Ascending aorta (tissue), 2 donors: Measurements from ENCODE around the gene GOLPH3. TPM values are rescaled to one million over a fixed set of nuclear protein-coding genes. Genes with fewer than 3 reads are reported as not detected.

ENCODE experiments used
- DNase-seq, 2 donors: peaks; one replicate each; pipeline ENCODE4 v3.0.0-alpha.2; 2019; ENCODE audit warnings: low spot score in 2 of 2
- H3K27ac ChIP-seq, 2 donors: fragments of 200-600 bp; sonication (generic); one replicate each; pipeline ENCODE4 v1.5.1; 2016 to 2017; ENCODE audit warnings: mild to moderate bottlenecking in 1 of 2
- H3K27me3 ChIP-seq: fragments of 200-600 bp; sonication (generic); one replicate; pipeline ENCODE4 v1.5.1; 2017
- H3K36me3 ChIP-seq, 2 donors: fragments of 200-600 bp; sonication (generic); one replicate each; pipeline ENCODE4 v1.5.1; 2016
- H3K4me1 ChIP-seq, 2 donors: fragments of 200-600 bp; sonication (generic); one replicate each; pipeline ENCODE4 v1.5.1; 2016 to 2017; ENCODE audit warnings: mild to moderate bottlenecking in 1 of 2
- H3K4me3 ChIP-seq, 2 donors: fragments of 200-600 bp; sonication (generic); one replicate each; pipeline ENCODE4 v1.5.1; 2016 to 2017; ENCODE audit warnings: mild to moderate bottlenecking in 1 of 2
- H3K9me3 ChIP-seq, 2 donors: fragments of 200-600 bp; sonication (generic); one replicate each; pipeline ENCODE4 v1.5.1; 2016
- intact Hi-C: fragments of 100-400 bp; cut with DNase I; formaldehyde crosslinking; loops from one replicate; pipeline ENCODE4 v1.15.1; 2023
- total RNA-seq: library from RNA; depleted of rRNA; stranded (reverse); fragments of >200 nt; gene quantifications from one replicate; pipeline ENCODE4 v1.1.0, GENCODE V29; 2016
- TF ChIP-seq, protein P1 (sequence below), 3 experiments: fragments of 200-600 bp in 2 of 3; fragments of 450-650 bp in 1 of 3; sonication (generic) in 2 of 3; IDR thresholded peaks; one replicate each; pipeline ENCODE4 v1.5.1; 2016 to 2019; ENCODE audit warnings: antibody characterized with exemption in 3 of 3, mild to moderate bottlenecking in 1 of 3, moderate library complexity in 1 of 3

GOLPH3 gene
- total RNA-seq, 1 donor from 2014 or later: 171 TPM

DNA sequence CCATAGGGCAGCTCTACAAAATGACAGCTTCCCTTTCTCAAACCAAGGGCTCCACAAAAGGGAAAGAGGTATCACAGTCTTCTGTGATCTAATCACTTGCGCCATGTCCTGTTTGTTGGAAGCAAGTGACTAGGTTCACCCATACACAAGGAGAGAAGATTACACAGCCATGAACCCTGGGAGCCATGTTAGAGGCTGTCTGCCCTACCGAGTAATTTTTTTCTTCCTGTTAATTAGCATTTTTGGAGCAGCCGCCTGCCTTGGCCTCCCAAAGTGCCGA lies 33.2 kb upstream of the GOLPH3 start:
- H3K27me3 ChIP-seq: no peaks in the 10 kb centered on the region
- H3K4me3 ChIP-seq: no peak overlapping the region
- H3K27ac ChIP-seq: no peak overlapping the region
- TF ChIP-seq, protein P1, sequence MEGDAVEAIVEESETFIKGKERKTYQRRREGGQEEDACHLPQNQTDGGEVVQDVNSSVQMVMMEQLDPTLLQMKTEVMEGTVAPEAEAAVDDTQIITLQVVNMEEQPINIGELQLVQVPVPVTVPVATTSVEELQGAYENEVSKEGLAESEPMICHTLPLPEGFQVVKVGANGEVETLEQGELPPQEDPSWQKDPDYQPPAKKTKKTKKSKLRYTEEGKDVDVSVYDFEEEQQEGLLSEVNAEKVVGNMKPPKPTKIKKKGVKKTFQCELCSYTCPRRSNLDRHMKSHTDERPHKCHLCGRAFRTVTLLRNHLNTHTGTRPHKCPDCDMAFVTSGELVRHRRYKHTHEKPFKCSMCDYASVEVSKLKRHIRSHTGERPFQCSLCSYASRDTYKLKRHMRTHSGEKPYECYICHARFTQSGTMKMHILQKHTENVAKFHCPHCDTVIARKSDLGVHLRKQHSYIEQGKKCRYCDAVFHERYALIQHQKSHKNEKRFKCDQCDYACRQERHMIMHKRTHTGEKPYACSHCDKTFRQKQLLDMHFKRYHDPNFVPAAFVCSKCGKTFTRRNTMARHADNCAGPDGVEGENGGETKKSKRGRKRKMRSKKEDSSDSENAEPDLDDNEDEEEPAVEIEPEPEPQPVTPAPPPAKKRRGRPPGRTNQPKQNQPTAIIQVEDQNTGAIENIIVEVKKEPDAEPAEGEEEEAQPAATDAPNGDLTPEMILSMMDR (IDR thresholded peaks at IDR 0.05): no peak
- peaks cover 0 to 11% of the 10 kb centered on the region in 2 donors for H3K4me1 ChIP-seq
- DNase-seq: no peak
- intact Hi-C loops: no loop called here
- H3K9me3 ChIP-seq: no peaks in the 10 kb centered on the region
- H3K36me3 ChIP-seq: no peaks in the 10 kb centered on the region

DNA sequence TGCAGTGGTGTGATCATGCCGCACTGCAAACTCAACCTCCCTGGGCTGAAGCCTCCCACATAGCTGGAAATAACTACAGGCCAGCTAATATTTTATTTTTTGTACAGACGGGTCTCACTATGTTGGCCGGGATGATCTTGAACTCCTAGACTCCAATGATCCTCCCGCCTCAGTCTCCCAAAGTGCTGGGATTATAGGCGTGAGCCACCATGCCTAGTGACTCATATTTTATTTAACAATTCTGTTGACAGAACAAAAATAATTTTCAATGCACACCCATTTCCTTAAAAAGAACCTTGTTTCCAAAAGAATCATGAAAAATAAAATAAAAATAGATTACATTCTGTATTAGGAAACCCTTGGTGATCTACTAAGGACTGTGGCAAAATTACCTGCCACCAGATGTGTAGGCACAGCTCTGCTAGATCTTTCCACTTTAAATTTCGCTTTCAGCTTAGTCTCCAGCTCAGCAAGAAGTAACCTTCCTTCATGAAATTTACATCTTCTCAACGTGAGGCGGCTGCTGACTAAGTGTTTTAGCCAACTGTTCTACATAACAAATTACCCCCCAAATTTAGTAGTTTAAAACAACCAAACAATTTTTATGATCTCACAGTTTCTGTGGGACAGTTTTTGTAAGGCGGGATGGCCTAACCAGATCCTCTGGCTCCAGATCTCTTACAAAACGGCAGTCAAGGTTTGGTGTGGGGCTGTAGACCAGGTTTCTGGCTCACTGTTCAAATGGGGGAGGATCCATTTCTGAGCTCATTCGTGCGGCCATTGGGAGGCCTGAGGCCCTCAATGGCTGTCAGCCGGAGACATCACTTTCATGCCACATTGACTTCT lies 32.6 kb upstream of the GOLPH3 start:
- TF ChIP-seq, protein P1 (IDR thresholded peaks at IDR 0.05): no peak
- DNase-seq: no peak
- intact Hi-C loops: no loop called here

DNA sequence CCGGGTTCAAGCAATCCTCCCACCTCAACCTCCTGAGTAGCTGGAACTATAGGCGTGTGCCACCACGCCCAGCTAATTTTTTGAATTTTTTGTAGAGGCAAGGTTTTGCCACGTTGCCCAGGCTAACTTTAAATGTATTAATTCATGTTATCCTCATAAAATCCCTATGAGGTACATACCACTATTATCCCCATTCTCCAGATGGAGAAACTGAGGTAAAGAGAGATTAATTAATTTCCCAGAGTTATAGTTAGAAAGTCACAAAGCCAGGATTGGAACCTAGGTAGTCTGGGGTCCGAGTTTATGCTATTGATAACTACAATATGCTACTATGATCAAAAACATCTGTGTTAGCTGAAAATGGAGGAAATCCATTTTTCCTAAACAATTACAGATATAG lies 31.9 kb upstream of the GOLPH3 start:
- DNase-seq: no peak
- no peaks in the 10 kb centered on the region for H3K9me3 ChIP-seq
- intact Hi-C loops: no loop called here
- H3K27me3 ChIP-seq: no peaks in the 10 kb centered on the region
- no peak overlapping the region for H3K4me3 ChIP-seq
- H3K36me3 ChIP-seq: no peaks in the 10 kb centered on the region
- peaks cover 0 to 15% of the 10 kb centered on the region in 2 donors for H3K4me1 ChIP-seq
- TF ChIP-seq, protein P1 (IDR thresholded peaks at IDR 0.05): no peak
- H3K27ac ChIP-seq: no peak overlapping the region

More for the DNA sequence above, 32.6 kb upstream of the GOLPH3 start:
- H3K4me3 ChIP-seq: no peak overlapping the region
- peaks cover 0 to 13% of the 10 kb centered on the region in 2 donors for H3K4me1 ChIP-seq
- no peak overlapping the region for H3K27ac ChIP-seq
- H3K9me3 ChIP-seq: no peaks in the 10 kb centered on the region
- no peaks in the 10 kb centered on the region for H3K36me3 ChIP-seq
- H3K27me3 ChIP-seq: no peaks in the 10 kb centered on the region

DNA sequence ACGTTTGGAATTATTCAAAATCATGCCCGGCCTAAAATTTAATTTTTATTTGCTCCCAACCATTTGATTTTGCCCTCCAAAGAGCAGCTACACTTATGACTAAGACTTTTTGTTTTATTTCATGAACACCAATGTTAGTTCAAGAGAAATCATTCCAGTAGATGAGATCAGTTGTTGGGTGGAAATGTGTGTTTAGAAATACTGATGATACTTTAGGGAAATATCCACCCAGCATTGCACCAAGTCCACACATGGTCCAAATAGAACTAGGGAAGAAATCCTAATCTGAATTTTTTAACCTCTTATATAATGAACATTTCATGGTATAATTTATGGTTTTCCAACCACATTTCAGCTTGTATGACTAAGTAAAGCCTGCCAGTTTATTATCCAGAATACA lies 28.3 kb upstream of the GOLPH3 start:
- no peak for DNase-seq
- TF ChIP-seq, protein P1 (IDR thresholded peaks at IDR 0.05): no peak
- Histone ChIP-seq H3K4me3 (no peak overlapping the region), H3K27ac (no peak overlapping the region), H3K36me3 (no peaks in the 10 kb centered on the region), H3K27me3 (no peaks in the 10 kb centered on the region), H3K9me3 (no peaks in the 10 kb centered on the region), H3K4me1 (peaks cover 0 to 18% of the 10 kb centered on the region in 2 donors)
- intact Hi-C loops: no loop called here

DNA sequence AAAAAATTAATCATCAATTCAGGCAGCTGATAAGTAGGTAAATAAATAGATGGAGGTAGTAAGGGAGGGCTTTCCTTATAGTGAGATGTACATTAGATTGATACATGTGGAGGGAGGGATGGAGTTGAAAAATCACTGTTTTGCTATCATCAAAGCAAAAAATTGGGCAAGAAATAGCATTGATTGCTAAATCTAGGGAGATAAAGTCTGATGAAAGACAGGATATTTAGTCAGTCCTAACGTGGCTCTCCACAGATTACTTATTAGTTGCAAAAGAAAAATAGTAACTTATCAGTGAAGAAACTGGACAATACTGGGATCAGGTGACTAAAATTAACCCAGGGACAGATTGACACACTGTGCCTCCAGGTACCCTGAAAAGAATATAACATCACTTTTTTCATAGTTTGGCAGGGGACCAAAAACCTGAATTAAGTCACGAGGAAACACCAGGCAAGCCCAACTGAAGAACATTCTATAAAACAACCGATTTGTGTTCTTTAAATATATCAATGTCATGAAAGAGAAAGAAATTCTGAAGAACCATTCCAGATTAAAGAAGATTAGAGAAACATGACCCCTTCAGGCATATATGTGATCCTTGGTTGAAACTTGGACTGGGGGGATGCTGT lies 27.1 kb upstream of the GOLPH3 start:
- Histone ChIP-seq H3K27me3 (no peaks in the 10 kb centered on the region), H3K4me3 (no peak overlapping the region), H3K9me3 (no peaks in the 10 kb centered on the region), H3K36me3 (no peaks in the 10 kb centered on the region), H3K27ac (no peak overlapping the region), H3K4me1 (peaks cover 0 to 13% of the 10 kb centered on the region in 2 donors)
- DNase-seq: no peak
- intact Hi-C loops: no loop called here
- TF ChIP-seq, protein P1 (IDR thresholded peaks at IDR 0.05): no peak
